NCI-H146 (cell line): ENCODE data around the gene ITGB2.

Experiments
- DNase-seq: peaks from one replicate; lab custom pipeline; 2025; lab: John Stamatoyannopoulos, UW

Gene ITGB2

DNA sequence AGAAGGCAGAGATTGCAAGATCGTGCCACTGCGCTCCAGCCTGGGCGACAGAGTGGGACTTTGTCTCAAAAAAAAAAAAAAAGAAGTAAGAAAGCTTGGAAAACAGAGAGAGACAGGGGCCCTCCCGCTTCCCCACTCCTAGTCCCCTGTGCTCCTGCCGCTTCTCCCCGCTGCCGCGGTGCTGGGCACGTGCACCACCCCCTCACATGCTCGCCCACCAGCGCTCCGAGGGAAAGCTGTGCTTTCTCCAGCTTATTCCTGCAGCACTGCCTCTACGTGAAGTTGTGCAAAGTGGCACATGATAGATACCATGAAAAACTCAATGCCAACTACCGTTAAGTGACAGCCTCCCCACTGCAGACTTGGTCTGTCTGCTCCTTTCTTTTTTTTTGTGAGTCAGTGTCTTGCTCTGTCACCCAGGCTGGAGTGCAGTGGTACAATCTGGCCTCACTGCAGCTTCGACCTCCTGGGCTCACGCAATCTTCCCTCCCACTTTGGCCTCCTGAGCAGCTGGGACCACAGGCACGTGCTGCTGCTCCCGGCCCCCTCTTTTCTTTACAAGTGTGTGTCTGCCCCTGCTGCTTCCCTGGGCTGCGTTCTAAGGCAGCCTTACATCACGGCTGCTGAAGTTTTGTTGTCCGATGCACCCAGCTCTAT, 34.6 kb upstream of the ITGB2 start:
- no peak for DNase-seq

DNA sequence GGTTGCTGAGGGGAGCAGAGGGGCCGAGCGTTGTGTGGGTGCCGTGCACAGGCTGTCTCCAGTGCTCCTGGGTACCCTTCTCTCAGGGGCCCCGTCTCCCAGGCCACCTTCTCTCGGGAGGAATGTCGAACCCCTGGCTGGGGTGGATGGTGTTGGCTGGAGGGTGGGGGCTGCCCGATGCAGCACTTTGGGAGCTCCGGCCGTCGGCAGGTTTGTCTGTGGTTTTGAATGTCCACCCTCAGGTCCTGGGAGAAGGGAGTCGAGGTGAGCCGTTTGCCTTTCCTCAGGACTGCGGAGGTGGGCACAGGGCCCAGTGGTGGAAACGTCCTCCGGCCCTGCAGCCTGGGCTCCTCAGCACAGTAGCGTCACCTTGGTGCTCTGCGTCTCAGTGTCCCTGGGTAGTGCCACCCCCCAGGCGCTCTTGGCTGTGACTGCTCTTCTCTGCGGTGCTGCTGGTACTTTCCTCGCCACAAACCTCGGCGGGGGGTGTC, 33.6 kb upstream of the ITGB2 start:
- DNase-seq, result no peak

DNA sequence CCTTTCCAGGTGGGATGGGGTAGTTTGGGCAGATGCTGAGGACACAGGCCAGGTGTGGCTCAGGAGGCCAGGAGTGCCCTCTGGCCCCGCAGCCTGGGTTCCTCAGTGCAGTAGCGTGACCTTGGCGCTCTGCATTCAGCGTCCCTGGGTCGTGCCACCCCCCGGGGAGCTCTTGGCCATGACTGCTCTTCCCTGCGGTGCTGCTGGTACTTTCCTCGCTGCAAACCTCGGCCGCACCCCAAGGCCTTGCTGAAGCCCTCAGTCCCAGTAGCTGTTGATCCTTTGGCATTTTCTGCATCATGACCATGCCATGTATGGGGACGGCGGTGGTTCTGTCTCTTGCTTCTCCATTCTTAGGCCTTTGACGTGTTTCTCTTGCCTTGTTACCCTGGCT, 32.9 kb upstream of the ITGB2 start:
- DNase-seq, result no peak

DNA sequence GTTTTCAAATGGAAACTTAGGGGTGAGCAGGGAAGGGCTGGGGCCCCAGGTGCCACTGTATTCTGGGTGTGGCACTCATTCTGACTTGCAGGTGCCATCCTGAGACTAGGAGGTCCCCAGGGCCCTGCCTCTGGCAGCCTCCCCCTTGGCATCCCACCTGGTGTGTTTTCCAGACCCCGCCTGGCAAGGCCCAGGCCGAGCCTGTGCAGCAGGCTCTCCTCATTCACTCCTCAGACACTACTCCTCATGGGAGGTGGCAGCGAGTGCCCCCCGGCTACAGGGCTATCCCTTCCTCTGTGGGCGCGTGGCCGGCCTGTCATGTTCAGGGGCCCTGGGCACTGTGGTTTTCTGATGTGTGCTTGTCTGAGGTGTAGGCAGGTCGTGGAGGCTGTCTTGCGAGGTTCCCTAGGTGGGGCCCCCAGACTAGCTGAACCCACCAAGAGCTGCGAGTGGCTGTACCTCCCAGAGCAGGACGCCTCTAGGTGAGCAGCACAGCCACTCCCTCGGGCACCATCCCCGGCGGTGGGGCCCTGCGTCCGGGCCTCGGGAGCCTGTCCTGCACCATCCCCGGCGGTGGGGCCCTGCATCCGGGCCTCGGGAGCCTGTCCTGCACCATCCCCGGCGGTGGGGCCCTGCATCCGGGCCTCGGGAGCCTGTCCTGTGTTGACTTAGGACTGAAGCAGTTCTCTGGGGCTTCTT, 32.4 kb upstream of the ITGB2 start:
- DNase-seq, result no peak

DNA sequence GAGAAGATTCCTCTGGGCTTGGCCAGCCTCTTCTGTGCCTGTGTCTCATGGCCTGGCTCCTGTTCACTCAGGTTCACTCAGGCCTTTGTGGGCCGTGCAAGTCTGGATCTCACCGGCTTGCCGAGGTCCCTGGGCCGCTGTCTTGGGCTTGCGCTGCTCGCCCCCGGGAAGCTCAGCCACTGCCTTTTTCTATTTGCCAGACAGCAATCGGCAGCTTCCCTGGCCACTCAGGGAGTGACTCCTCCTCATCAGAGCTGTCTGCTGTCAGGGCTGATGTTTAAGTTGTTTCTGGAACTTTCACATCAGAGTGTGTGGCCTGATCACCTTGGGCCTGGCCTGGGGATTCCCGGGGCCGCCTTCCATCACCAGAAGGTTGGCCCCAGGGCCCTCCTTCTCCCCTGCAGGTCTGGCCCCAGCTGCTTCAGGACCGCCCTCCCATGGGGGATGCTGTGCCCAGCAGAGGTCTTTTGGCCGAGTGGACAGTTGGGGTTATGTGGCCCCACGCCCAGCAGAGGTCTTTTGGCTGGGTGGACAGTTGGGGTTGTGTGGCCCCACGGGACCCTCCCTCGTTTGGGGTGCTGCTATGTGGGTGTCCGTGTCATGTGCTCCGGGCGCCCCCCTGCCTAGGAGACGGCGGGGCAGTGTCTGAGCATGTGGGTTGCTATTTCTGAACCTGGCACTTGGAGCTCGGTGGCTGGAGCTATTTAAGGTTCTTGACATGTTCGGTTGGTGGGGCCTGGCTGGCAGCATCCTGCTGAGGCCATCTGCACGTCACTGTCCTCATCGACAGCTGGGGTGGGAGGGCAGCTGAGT, 31.6 kb upstream of the ITGB2 start:
- no peak for DNase-seq

DNA sequence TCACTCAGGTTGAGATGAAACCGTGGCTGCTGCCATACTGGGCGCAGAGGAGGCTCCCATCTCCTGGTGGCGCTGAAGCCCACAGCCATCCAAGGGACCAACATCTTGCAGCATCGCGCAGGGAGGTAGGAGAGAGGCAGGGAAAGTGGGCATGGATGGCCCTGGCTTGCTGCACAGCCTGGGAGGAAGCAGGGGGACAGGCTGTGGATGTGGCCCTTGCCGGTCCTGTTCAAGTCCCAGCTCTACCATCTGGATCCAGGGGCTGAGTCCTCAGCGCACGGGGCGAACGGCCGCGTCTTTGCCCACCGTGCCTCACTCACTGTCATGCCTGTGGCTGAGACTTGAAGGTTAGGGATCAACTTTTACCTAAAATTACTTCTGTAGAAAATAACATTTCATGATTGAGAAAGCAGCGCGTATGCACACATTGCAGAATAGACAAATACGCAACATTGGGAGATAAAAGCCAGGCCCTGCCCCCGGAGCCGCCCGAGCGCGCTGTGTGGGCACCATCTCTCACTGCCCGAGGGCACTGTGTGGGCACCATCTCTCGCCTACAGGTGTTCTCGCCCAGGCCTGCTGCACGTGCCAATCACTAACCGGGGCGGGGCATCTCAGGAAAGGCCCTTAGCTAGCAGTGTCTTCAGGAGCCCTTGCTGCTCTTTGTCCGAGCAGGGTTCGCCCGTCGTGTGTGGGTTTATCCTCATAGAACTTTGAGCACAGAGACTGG, 30.7 kb upstream of the ITGB2 start:
- no peak for DNase-seq

DNA sequence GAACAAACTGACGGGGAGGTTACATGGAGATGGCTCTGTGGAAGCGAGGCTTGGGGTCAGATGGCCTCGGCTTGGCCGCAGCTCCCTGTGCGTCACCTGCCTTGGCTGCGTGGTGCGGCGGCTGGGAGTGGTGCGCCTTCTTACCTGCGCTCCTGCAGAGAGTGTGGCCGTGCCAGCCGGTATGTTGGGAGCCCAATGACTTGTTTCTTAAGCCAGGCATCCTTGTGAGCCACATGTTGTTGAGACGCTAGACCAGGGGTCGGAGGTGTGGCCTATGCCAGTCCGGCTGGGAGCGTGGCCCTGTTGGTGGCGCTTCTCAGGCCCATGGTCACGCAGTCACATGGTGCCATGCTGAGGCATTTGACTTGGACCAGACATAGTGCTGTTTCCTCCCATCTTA, 29.7 kb upstream of the ITGB2 start:
- no peak for DNase-seq

DNA sequence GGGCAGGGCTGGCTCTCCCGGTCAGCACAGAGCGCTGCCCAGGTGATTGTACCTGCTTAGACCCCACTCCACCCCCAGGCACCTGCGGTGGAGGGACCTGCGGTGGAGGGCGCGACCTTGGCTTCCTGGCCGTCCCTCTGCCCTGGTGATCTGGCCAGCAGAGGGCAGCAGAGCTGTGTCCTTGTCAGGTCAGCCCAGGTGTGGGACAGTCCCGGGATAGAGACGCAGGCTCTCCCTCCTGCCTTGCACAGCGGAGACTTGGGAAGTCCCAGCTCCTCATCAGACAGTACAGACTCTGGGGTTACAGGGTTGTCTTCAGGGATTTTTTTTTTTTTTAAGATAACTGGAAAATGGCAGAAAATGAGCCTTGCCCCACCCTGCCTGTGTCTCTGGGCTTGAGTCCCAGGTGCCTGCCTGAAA, 29.1 kb upstream of the ITGB2 start:
- DNase-seq, result peak; percentile 27

DNA sequence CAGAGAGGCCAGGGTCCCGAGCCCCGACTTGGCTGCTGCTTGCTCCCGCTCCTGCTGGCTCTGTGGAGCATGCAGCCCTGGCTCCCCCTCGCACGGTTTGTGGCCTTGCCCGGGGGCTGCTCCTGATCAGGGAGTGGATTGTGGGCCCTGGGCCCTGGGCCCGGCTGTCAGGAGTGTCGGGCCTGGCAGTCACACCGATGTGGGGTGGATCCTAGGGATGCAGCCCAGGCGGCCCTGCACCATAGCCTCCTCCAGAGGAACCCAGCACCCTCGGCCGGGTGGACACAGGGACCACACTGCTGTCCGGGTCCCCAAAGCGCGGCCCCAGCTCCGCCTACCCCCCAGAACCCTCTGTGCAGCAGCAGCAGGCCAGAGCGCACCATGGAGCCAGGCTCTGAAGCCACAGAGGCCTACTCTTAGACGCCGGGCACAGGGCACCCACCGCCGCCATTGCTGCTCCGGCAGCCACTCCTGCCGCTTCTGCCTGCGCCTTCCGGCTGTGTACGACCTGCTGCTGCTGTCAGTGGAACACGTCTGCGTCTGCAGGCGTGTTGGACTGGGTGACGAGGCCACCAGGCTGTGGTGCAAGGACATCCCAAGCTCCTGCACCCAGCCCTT, 28.6 kb upstream of the ITGB2 start:
- DNase-seq, result no peak

DNA sequence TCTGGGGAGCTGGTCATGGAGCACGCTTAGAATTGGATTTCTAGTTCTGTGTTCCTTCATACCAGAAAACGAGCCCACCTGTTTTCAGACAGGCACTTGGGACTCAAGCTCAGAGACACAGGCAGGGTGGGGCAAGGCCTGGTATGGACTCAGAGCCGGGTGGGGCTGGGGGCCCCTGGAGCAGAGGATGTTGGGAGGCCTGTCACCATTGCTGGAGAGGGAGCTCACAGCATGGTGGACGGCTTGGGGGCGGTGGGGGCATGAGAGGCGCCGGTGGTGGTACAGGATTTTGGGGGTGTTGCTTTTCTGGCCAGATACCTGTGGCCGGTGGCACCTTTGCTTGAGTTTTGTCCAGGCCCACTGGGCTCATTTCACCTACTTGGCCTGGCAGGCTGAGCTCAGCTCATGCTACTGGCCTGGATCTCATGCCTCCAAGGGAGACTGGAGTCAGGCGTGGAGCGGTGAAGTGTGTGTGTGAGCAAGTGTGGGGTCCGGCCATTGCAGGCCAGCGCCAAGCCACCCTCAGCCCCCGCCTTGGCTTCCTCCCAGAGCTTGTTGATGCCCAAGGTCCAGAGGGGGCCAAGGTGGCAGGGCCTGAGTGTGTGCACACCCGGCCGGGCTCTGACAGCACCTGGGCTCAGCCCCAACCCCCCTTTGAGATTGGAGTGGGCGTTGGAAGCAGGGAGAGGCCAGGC, 27.9 kb upstream of the ITGB2 start:
- DNase-seq, result no peak

DNA sequence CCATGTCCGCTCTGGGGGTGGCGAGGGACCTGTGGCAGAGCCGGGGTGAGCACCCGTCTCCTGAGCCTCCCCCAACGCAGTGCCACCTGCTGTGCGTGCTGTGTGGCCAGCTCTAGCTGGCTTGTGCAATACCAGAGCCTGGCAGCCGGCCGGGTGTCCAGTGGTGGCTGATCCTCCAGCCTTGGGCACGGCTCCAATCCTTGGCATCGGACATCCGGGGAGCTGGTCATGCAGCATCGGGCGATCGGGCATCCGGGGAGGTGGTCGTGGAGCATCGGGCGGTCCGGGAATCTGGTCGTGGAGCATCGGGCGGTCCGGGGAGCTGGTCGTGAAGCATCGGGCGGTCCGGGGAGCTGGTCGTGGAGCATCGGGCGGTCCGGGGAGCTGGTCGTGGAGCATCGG, 27.2 kb upstream of the ITGB2 start:
- DNase-seq, result no peak

DNA sequence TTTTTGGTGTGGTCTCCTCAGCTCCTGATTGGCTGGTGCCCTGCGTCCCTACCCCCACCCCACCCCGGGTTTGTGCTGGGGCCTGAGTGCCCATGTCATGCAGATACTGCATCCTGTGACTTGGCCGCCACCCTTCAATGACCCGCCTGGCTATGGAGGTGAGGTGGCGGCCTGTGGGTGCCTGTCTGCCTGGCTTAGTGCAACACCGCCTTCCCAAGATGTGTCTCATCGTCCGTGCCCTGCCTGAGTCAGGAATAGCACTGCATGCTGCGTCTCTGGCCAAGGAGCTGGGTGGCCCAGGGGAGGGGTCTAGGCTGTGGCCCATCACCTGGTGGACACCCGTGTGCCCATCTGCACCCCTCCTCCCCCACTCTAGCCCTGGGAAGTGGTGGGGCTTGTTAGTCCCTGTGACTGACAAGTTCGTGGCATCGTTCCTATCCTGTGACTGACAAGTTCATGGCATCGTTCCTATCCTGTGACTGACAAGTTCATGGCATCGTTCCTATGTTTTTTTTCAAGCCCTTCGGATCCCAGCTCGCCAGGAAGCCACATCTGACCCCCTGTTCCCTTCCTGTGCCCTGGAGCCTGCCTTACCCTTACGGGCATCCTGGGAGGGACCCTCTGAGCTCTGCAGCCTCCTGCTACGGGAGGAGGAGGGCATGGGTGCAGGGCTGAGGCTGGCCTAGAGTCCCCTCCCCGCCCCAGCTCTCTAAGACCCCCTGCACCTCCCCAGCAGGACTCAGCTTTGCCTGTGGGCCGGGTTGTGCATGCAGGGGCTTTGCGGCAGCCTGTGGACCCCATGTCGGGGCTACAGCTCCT, 26.6 kb upstream of the ITGB2 start:
- no peak for DNase-seq

DNA sequence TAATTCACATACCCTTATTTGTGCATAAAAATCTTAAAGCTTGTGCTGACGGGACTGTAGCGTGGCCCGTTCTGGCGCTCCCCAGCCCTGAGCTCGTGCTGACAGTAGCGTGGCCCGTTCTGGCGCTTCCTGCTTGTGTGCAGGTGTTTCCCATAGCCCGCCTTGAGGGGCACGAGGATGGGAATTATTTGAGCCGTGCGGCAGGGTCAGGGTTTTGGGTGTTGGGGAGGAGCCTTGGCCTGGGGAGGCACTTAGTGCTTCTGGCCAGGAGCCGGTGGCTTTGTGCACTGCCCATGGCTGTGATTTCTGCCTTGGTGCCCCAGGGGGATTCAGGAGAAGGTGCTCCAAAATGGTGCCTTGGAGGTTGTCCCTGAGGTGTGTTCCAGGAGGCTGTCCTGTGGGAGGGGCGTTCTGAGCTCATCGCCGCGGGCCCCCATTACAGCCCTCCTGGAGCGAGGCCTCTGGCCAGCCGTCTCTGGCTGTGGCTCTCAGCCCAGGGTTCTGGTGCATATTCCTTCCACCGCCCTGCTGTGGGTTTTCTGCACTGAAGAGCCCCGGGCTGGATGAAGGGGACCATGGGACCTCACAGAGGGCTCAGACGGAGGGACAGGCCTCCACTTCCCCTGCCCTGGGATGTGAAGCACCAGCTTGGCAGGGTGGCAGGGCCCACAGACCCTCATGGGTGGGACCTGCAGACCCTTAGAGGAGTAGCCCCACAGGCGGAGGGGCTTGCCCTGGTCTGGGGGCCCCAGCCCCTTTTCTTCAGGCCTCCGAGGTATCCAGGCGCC, 25.7 kb upstream of the ITGB2 start:
- no peak for DNase-seq

DNA sequence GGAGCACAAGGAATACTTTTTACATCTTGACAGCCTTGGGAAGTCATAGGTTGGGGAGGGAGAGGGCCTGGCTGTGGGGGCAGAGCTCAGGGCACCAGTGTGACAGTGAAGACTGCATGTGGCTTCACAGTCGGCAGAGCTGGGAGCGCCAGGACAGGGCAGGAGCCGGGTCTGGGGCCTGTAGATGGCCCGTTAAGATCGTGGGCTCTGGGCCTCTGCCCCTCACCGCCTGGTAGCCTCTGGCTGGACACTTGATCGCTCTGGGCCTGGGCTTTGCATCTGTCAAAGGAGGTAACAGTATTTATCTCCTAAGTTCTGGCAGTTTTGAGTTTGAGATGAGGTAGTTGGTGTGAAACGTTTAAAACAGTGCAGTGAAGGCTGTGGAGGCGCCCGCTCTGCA, 23.9 kb upstream of the ITGB2 start:
- no peak for DNase-seq

DNA sequence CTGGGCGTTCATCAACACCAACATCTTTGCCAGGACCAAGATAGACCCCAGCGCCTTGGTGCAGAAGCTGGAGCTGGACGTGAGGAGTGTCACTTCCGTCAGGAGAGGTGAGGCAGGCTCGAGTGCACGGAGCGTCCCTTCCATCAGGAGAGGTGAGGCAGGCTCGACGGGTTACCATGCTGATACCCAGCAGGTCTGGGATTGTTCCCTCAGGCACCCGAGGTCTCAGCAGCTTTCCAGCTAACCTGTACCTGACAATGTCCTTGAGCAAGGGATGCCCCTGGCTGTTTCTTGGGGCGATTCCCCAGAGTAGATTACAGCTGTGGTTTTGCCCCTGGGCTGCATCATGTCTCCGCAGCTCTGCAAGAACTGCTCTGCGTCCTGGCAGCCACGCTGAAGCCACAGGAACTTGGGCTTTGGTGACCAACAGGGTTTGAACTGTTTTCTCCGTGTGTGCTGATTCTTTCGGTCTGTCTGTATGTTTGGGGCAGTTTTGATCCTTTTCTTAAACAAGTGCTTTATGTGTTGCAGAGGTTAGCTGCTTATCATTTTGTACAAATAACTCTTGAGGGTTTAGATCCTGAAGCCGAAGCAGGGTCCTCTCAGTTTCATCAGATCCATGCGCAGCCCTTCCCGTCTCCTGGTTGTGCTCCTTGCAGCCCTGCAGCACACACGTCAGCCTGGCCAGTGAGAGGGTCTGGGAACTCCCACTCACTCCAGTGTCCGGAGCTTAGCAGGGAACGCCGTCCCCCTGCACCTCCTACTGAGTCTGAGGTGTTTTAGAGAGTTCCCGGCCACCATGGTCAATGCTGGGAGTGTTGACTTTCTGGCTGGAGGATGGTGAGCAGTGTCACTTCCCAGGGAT, 23.2 kb upstream of the ITGB2 start:
- no peak for DNase-seq

DNA sequence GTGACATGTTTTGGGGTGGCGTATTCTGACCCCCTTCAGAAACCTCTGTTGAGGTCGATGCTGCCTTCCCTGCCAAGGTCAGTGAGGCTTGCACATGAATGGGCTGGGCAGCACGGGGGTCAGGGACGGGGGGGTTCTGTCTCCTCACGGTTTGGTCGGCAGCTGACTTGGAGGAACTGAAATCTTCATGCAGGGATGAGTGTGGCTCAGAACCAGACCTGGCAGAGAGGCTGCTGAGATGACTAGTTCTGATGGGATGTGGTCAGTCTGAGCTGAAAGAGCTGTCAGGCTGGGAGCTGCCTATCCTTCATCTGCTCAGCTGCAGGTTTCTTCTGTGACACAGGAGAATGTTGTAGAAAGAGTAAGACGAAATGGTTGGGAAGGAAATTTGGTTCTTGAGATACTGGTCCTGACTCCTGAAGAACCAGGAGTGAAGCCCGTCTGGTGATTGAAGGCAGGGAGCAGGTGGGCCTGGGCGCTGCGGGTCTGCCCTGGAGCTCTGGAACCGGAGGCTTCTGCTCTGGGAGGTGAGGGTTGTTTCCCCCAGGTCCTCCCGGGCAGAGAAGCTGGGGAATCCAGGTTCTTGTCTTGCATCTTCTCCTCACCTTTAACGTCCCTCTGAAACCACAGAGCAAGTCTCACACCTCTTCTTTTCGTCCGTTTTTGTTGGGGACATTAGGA, 22.4 kb upstream of the ITGB2 start:
- no peak for DNase-seq

DNA sequence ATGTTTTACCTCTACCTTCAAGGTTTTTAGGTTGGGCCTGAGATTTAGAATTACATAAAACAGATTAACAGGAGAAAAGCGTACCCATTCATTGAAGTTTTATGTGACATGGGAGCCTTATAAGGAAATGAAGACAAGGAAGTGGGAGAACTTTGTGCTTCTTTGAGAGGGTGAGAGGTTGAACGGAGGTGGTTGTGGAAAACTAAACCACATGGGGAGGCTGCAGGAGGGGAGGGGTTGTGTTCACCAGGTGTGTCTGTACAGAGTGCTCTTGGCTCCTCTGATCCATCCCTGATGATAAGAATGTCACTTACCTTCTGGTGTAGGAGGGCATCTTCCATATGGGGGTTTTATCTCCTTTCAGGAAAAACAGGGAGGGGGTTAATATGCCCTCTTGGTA, 21.9 kb upstream of the ITGB2 start:
- DNase-seq, result no peak

DNA sequence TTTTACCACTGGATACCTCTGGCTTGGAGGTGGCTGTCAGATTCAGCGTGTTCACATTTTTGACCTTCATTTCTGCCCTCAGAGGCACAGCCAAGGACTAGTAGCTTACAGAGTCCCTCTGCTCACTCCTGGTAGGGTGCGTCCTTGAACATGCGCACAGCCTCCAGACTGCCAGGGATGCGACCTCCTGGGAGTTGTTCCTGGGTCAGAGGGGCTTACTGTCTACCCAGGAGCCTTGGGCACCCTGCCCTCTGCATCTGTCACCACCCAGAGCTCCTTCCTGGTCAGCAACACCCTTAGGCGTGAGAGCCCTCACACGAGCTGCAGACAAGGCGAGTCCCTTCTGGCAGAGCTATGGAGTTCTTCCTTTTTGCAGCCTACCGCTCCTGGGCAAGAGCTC, 20.9 kb upstream of the ITGB2 start:
- no peak for DNase-seq
